GM18502 (cell line): ENCODE results near the gene AKAP12.
A peak's percentile ranks its signal among the peaks of the same experiment; 100 is the strongest.

Source experiments
- ATAC-seq: cut with Tn5 transposase; IDR thresholded peaks from one replicate; pipeline ENCODE4 v1.9.1; 2021; ENCODE audit warnings: mild to moderate bottlenecking; ENCODE audit not compliant: unreplicated experiment, poor library complexity

Gene AKAP12

GRCh38 chr6:151275566-151275965 is 35.8 kb downstream of the AKAP12 start:
- no peak for ATAC-seq

GRCh38 chr6:151276112-151276740 is 36.5 kb downstream of the AKAP12 start:
- no peak for ATAC-seq

- ATAC-seq = no peak
Measured at GRCh38 chr6:151279891-151280290, 40.1 kb downstream of the AKAP12 start.

GRCh38 chr6:151280859-151281258 is 41.1 kb downstream of the AKAP12 start:
- ATAC-seq = no peak

- ATAC-seq = peak; percentile 79
Measured at GRCh38 chr6:151284012-151284411, 44.2 kb downstream of the AKAP12 start.

- peak; percentile 70 for ATAC-seq
Measured at GRCh38 chr6:151284548-151285017, 44.8 kb downstream of the AKAP12 start.

GRCh38 chr6:151285122-151285521 is 45.4 kb downstream of the AKAP12 start:
- no peak for ATAC-seq

GRCh38 chr6:151286214-151286613 is 46.4 kb downstream of the AKAP12 start:
- no peak for ATAC-seq

- peak; percentile 26 for ATAC-seq
Measured at GRCh38 chr6:151288712-151289398, 49.1 kb downstream of the AKAP12 start.

- peak; percentile 50 for ATAC-seq
Measured at GRCh38 chr6:151289399-151290007, 49.7 kb downstream of the AKAP12 start.

- no peak for ATAC-seq
Measured at GRCh38 chr6:151290877-151291721, 51.3 kb downstream of the AKAP12 start.

GRCh38 chr6:151291722-151292059 is 51.9 kb downstream of the AKAP12 start:
- no peak for ATAC-seq

GRCh38 chr6:151292974-151293687 is 53.4 kb downstream of the AKAP12 start:
- ATAC-seq = no peak

GRCh38 chr6:151293688-151294016 is 53.9 kb downstream of the AKAP12 start:
- no peak for ATAC-seq

- no peak for ATAC-seq
Measured at GRCh38 chr6:151294561-151295101, 54.9 kb downstream of the AKAP12 start.

GRCh38 chr6:151297886-151298285 is 58.1 kb downstream of the AKAP12 start:
- no peak for ATAC-seq

- ATAC-seq = no peak
Measured at GRCh38 chr6:151299011-151299410, 59.2 kb downstream of the AKAP12 start.

- no peak for ATAC-seq
Measured at GRCh38 chr6:151300267-151300991, 60.7 kb downstream of the AKAP12 start.

- ATAC-seq = no peak
Measured at GRCh38 chr6:151301547-151301946, 61.8 kb downstream of the AKAP12 start.
